BJ (cell line): ENCODE measurements around the gene MTOR. TPM values are rescaled to one million over a fixed set of nuclear protein-coding genes. Genes with fewer than 3 reads are reported as not detected.

Experiments
- CTCF ChIA-PET: fragments of 350-600 bp; formaldehyde crosslinking; extraction: SDS; loops from one replicate; lab custom pipeline; 2021; ENCODE audit warnings: antibody characterized with exemption, inconsistent platforms; lab: Yijun Ruan, JAX
- POLR2A ChIA-PET: fragments of 300-600 bp; sonication (Branson Sonifier 250); formaldehyde crosslinking; extraction: SDS; loops from one replicate; lab custom pipeline; 2021; ENCODE audit warnings: antibody characterized with exemption; lab: Charles Lee
- DNase-seq: peaks from one replicate; pipeline ENCODE4 v3.0.0-alpha.2; 2011; ENCODE audit warnings: low read depth
- H3K27me3 ChIP-seq: 2 replicates; pipeline ENCODE4 v1.6.0; 2011; ENCODE audit warnings: low read length; ENCODE audit not compliant: control insufficient read depth, insufficient read depth
- H3K36me3 ChIP-seq: 2 replicates; pipeline ENCODE4 v1.5.1; 2011; ENCODE audit warnings: low read length; ENCODE audit not compliant: control insufficient read depth, insufficient read depth
- H3K4me3 ChIP-seq: 2 replicates; pipeline ENCODE4 v1.5.1; 2011; ENCODE audit warnings: low read depth, mild to moderate bottlenecking, control low read depth, low read length
- CTCF ChIP-seq: IDR thresholded peaks from 2 replicates; pipeline ENCODE4 v1.5.1; 2011; ENCODE audit warnings: low read depth, mild to moderate bottlenecking, control low read depth, inconsistent platforms, low read length, moderate library complexity; ENCODE audit not compliant: insufficient read depth
- polyA plus RNA-seq: library from polyadenylated mRNA; depleted of rRNA; stranded (reverse); fragments of >200 nt; gene quantifications from 2 replicates; pipeline ENCODE4 v1.2.3, GENCODE V29; 2011

The MTOR gene
- polyA plus RNA-seq, 1 experiment = 31.6 TPM

GRCh38 chr1:11237356-11237755 is 25.0 kb downstream of the MTOR start:
- CTCF ChIA-PET = interaction anchor here (6.6 to 7.0 kb wide), 2 partner anchors 200 to 407 kb away, joined by 36 to 102 read pairs; no protein-coding TSS in a partner anchor
- POLR2A ChIA-PET = no interaction called here

GRCh38 chr1:11233208-11233607 is 29.1 kb downstream of the MTOR start:
- no peak for DNase-seq
- H3K27me3 ChIP-seq = no peaks in the 10 kb centered on the region
- CTCF ChIA-PET = interaction anchor here (0.6 to 2.4 kb wide), 8 partner anchors 9 to 417 kb away, joined by 3 to 8 read pairs (median 4); partner anchors contain the start of gene MTOR
- TF ChIP-seq CTCF = no peak
- peaks cover 22% of the 10 kb centered on the region for H3K36me3 ChIP-seq
- POLR2A ChIA-PET = no interaction called here
- no peak overlapping the region for H3K4me3 ChIP-seq

More at GRCh38 chr1:11237356-11237755, 25.0 kb downstream of the MTOR start:
- no peak for TF ChIP-seq CTCF
- no peak for DNase-seq
- H3K27me3 ChIP-seq = no peaks in the 10 kb centered on the region
- no peak overlapping the region for H3K4me3 ChIP-seq
- H3K36me3 ChIP-seq = peaks cover 21% of the 10 kb centered on the region

- Histone ChIP-seq H3K36me3 (peaks cover 14% of the 10 kb centered on the region), H3K4me3 (no peak overlapping the region), H3K27me3 (no peaks in the 10 kb centered on the region)
- ChIA-PET CTCF (interaction anchor here (1.0 to 6.0 kb wide), 2 partner anchors 12 to 413 kb away, joined by 7 to 22 read pairs; no protein-coding TSS in a partner anchor), POLR2A (no interaction called here)
- no peak for DNase-seq
- no peak for TF ChIP-seq CTCF
These were observed 33.1 kb downstream of the MTOR start for GRCh38 chr1:11229203-11229602.

GRCh38 chr1:11227106-11228077 is 35.0 kb downstream of the MTOR start:
- no peak for TF ChIP-seq CTCF
- DNase-seq = no peak
- Histone ChIP-seq H3K36me3 (peaks cover 11% of the 10 kb centered on the region), H3K4me3 (no peak overlapping the region), H3K27me3 (no peaks in the 10 kb centered on the region)
- POLR2A ChIA-PET = no interaction called here
- CTCF ChIA-PET = interaction anchor here (1.1 to 6.0 kb wide), 5 partner anchors 8 to 415 kb away, joined by 3 to 22 read pairs (median 5); no protein-coding TSS in a partner anchor

GRCh38 chr1:11216074-11216473 is 46.3 kb downstream of the MTOR start:
- Histone ChIP-seq H3K27me3 (no peaks in the 10 kb centered on the region), H3K4me3 (no peak overlapping the region), H3K36me3 (peaks cover 21% of the 10 kb centered on the region)
- no peak for DNase-seq
- ChIA-PET POLR2A (no interaction called here), CTCF (interaction anchor here (2.1 kb wide), 1 partner anchor 11 kb away, joined by 4 read pairs; no protein-coding TSS in a partner anchor)
- TF ChIP-seq CTCF = no peak
